ENCODE measurements around the gene CASKIN2.
"Not testable (repeated sequence)": the region's sequence is repeated elsewhere in the genome, so short reads cannot be mapped to it uniquely, and the experiment has no call there.

Gene CASKIN2

GRCh38 chr17:75487351-75488070 is 27.8 kb downstream of the CASKIN2 start:
- no peak for DNase-seq (ENCODE audit: low spot score)

- DNase-seq (ENCODE audit: low spot score) = no peak
Observed at GRCh38 chr17:75486951-75487350, 28.4 kb downstream of the CASKIN2 start.

- no peak for DNase-seq (ENCODE audit: low spot score)
Observed at GRCh38 chr17:75486151-75486550, 29.2 kb downstream of the CASKIN2 start.

- DNase-seq (ENCODE audit: low spot score) = no peak
Observed at GRCh38 chr17:75485688-75486087, 29.6 kb downstream of the CASKIN2 start.

GRCh38 chr17:75482098-75482942 is 33.0 kb downstream of the CASKIN2 start:
- no peak for DNase-seq (ENCODE audit: low spot score)

- DNase-seq (ENCODE audit: low spot score) = no peak
Observed at GRCh38 chr17:75481194-75482068, 33.9 kb downstream of the CASKIN2 start.

- DNase-seq (ENCODE audit: low spot score) = no peak
Observed at GRCh38 chr17:75480281-75480680, 35.1 kb downstream of the CASKIN2 start.

- no peak for DNase-seq (ENCODE audit: low spot score)
Observed at GRCh38 chr17:75478508-75478907, 36.8 kb downstream of the CASKIN2 start.

GRCh38 chr17:75477490-75477862 is 37.9 kb downstream of the CASKIN2 start:
- DNase-seq (ENCODE audit: low spot score) = not testable (repeated sequence)

GRCh38 chr17:75476752-75477489 is 38.4 kb downstream of the CASKIN2 start:
- DNase-seq (ENCODE audit: low spot score) = no peak

GRCh38 chr17:75476271-75476671 is 39.1 kb downstream of the CASKIN2 start:
- no peak for DNase-seq (ENCODE audit: low spot score)

GRCh38 chr17:75475851-75476250 is 39.5 kb downstream of the CASKIN2 start:
- no peak for DNase-seq (ENCODE audit: low spot score)

- no peak for DNase-seq (ENCODE audit: low spot score)
Observed at GRCh38 chr17:75475144-75475835, 40.0 kb downstream of the CASKIN2 start.

- DNase-seq (ENCODE audit: low spot score) = no peak
Observed at GRCh38 chr17:75474736-75475135, 40.6 kb downstream of the CASKIN2 start.

- no peak for DNase-seq (ENCODE audit: low spot score)
Observed at GRCh38 chr17:75473246-75473645, 42.1 kb downstream of the CASKIN2 start.

- no peak for DNase-seq (ENCODE audit: low spot score)
Observed at GRCh38 chr17:75472119-75472518, 43.2 kb downstream of the CASKIN2 start.

GRCh38 chr17:75471207-75471606 is 44.1 kb downstream of the CASKIN2 start:
- no peak for DNase-seq (ENCODE audit: low spot score)

- DNase-seq (ENCODE audit: low spot score) = no peak
Observed at GRCh38 chr17:75468779-75469373, 46.5 kb downstream of the CASKIN2 start.

- no peak for DNase-seq (ENCODE audit: low spot score)
Observed at GRCh38 chr17:75468291-75468754, 47.0 kb downstream of the CASKIN2 start.

- DNase-seq (ENCODE audit: low spot score) = no peak
Observed at GRCh38 chr17:75465039-75465438, 50.3 kb downstream of the CASKIN2 start.

- DNase-seq (ENCODE audit: low spot score) = no peak
Observed at GRCh38 chr17:75463603-75464002, 51.7 kb downstream of the CASKIN2 start.
